Activated naive CD8-positive, alpha-beta T cell treated with anti-CD3 and anti-CD28 coated beads, Interleukin-2, amount 50 U/mL, for 16 hours (primary cell): ENCODE results near the gene LCN15.
"Not testable (repeated sequence)": the region's sequence is repeated elsewhere in the genome, so short reads cannot be mapped to it uniquely, and the experiment has no call there.

Experiments used
- DNase-seq: peaks from one replicate; pipeline ENCODE4 v3.0.0-alpha.2; 2020; ENCODE audit warnings: low read depth, low spot score

The LCN15 gene

GRCh38 chr9:136764301-136764891, at the start of gene LCN15:
TSS of gene LCN15 (minus strand) at chr9:136764518. CDS start at chr9:136764488, 30 bp downstream.
- no peak for DNase-seq

- no peak for DNase-seq
Measured at GRCh38 chr9:136808806-136809158, 44.5 kb upstream of the LCN15 start.

- DNase-seq: no peak
Measured at GRCh38 chr9:136808075-136808805, 43.9 kb upstream of the LCN15 start.

- DNase-seq: peak; percentile 50
Measured at GRCh38 chr9:136807281-136808074, 43.2 kb upstream of the LCN15 start, which contains the start of gene RABL6. TSS of gene RABL6 (plus strand) at chr9:136807948. CDS start at chr9:136808197, 249 bp downstream.

GRCh38 chr9:136806631-136807201, 42.4 kb upstream of the LCN15 start:
- DNase-seq: no peak

- DNase-seq: no peak
Measured at GRCh38 chr9:136806067-136806466, 41.7 kb upstream of the LCN15 start.

- no peak for DNase-seq
Measured at GRCh38 chr9:136805207-136805740, 41.0 kb upstream of the LCN15 start.

GRCh38 chr9:136804509-136805206, 40.3 kb upstream of the LCN15 start:
- DNase-seq: no peak

GRCh38 chr9:136803551-136804508, 39.5 kb upstream of the LCN15 start:
- DNase-seq: no peak

GRCh38 chr9:136803009-136803550, 38.8 kb upstream of the LCN15 start:
- not testable (repeated sequence) for DNase-seq

- no peak for DNase-seq
Measured at GRCh38 chr9:136802321-136802720, 38.0 kb upstream of the LCN15 start.

GRCh38 chr9:136799854-136800657, 35.7 kb upstream of the LCN15 start:
- DNase-seq: peak; percentile 81

- no peak for DNase-seq
Measured at GRCh38 chr9:136799079-136799853, 34.9 kb upstream of the LCN15 start.

GRCh38 chr9:136798708-136799078, 34.4 kb upstream of the LCN15 start:
- no peak for DNase-seq

GRCh38 chr9:136796775-136797347, 32.5 kb upstream of the LCN15 start:
- not testable (repeated sequence) for DNase-seq

- DNase-seq: no peak
Measured at GRCh38 chr9:136796238-136796774, 32.0 kb upstream of the LCN15 start, which contains the start of gene CCDC183. TSS of gene CCDC183 (plus strand) at chr9:136796338. CDS start at chr9:136796398, 60 bp downstream.

- DNase-seq: no peak
Measured at GRCh38 chr9:136795000-136795348, 30.7 kb upstream of the LCN15 start.
